K562 (cell line): ENCODE data around the gene HS2ST1. TPM values are rescaled to one million over a fixed set of nuclear protein-coding genes. Genes with fewer than 3 reads are reported as not detected.

Experiments used
- ATAC-seq: fragments of 200-7000 bp; cut with Tn5 transposase; 3 replicates; pipeline ENCODE4 v1.9.1; 2020; ENCODE audit warnings: moderate library complexity
- BruUV-seq: library from RNA; stranded (reverse); fragments of 400-500 nt; replicated peaks from 2 replicates; lab custom pipeline; 2021; lab: Mats Ljungman, UMichigan
- CTCF ChIA-PET: fragments of 300-600 bp; formaldehyde crosslinking; extraction: SDS; loops from one replicate; lab custom pipeline; 2021; ENCODE audit warnings: low intra/inter-chr PET ratio; lab: Yijun Ruan, JAX
- POLR2A ChIA-PET: fragments of 300-600, 350-650 bp; sonication (Branson Sonifier 250); formaldehyde crosslinking; extraction: SDS; loops from one replicate; lab custom pipeline; 2021; ENCODE audit warnings: antibody characterized with exemption, inconsistent platforms; lab: Yijun Ruan, JAX
- DNase-seq, 4 experiments: peaks; one replicate each; pipeline versions ENCODE4 v3.0.0 to v3.0.0-alpha.2; 2011 to 2018; ENCODE audit warnings: low spot score in 3 of 4, mixed read lengths in 3 of 4; ENCODE audit errors: extremely low read depth in 1 of 4
- FAIRE-seq: peaks from 2 replicates; lab custom pipeline; 2011; peaks lifted over from hg19 to GRCh38; lab: Jason Lieb, UNC
- H2AFZ ChIP-seq: 2 replicates; pipeline ENCODE4 v1.6.0; 2011; ENCODE audit warnings: low read depth, low read length, control low read depth, inconsistent platforms
- H3K27ac ChIP-seq: fragments of 200-600 bp; 3 replicates; pipeline ENCODE4 v1.8.0; 2011; ENCODE audit warnings: low read depth, mild to moderate bottlenecking, control low read depth, inconsistent platforms, low read length, moderate library complexity, mixed read lengths; ENCODE audit errors: extremely low read depth
- H3K27me3 ChIP-seq, 2 experiments: fragments of 300-600 bp in 1 of 2; 2 replicates in 1 of 2; 3 replicates in 1 of 2; pipeline versions ENCODE4 v1.6.0 to v1.8.0; 2011; ENCODE audit warnings: inconsistent platforms in 2 of 2, low read length in 2 of 2, mild to moderate bottlenecking in 1 of 2, mixed read lengths in 1 of 2, moderate library complexity in 1 of 2; ENCODE audit not compliant: control insufficient read depth in 2 of 2, insufficient read depth in 2 of 2
- H3K36me3 ChIP-seq: fragments of 300-600 bp; 3 replicates; pipeline ENCODE4 v1.8.0; 2011; ENCODE audit warnings: mild to moderate bottlenecking, low read length, inconsistent platforms; ENCODE audit not compliant: control insufficient read depth, insufficient read depth
- H3K4me1 ChIP-seq, 2 experiments: fragments of 200-600 bp in 1 of 2; replicated peaks in 1 of 2; 2 replicates in 1 of 2; 3 replicates in 1 of 2; pipeline versions ENCODE4 v1.5.1 to v1.8.0; 2011; ENCODE audit warnings: inconsistent platforms in 2 of 2, low read length in 2 of 2, mild to moderate bottlenecking in 1 of 2, mixed read lengths in 1 of 2, moderate library complexity in 1 of 2; ENCODE audit not compliant: control insufficient read depth in 2 of 2, insufficient read depth in 2 of 2
- H3K4me2 ChIP-seq: 2 replicates; pipeline ENCODE4 v1.6.1; 2011; ENCODE audit warnings: low read length, control low read depth, inconsistent platforms, mixed read lengths; ENCODE audit not compliant: insufficient read depth
- H3K4me3 ChIP-seq: fragments of 200-600 bp; sonication (generic), shearing (Covaris generic); 2 replicates; pipeline ENCODE4 v1.5.1; 2016; ENCODE audit warnings: control low read depth, inconsistent platforms
- H3K79me2 ChIP-seq: fragments of 200-600 bp; 3 replicates; pipeline ENCODE4 v1.8.0; 2011; ENCODE audit warnings: low read length, inconsistent platforms; ENCODE audit not compliant: control insufficient read depth, insufficient read depth
- H3K9ac ChIP-seq, 2 experiments: 2 replicates each; pipeline versions ENCODE4 v1.6.0 to v1.6.1; 2011; ENCODE audit warnings: low read depth in 2 of 2, low read length in 2 of 2, control low read depth in 1 of 2, inconsistent platforms in 1 of 2, mild to moderate bottlenecking in 1 of 2, mixed read lengths in 1 of 2; ENCODE audit not compliant: insufficient read depth in 1 of 2
- H3K9me1 ChIP-seq: one replicate; pipeline ENCODE4 v1.6.0; 2011; ENCODE audit warnings: inconsistent platforms, mild to moderate bottlenecking, low read length, moderate library complexity; ENCODE audit not compliant: control insufficient read depth, insufficient read depth
- H3K9me3 ChIP-seq: replicated peaks from 2 replicates; pipeline ENCODE4 v1.5.1; 2011; ENCODE audit warnings: low read depth, low read length, inconsistent platforms; ENCODE audit not compliant: control insufficient read depth, insufficient read depth
- H4K20me1 ChIP-seq: replicated peaks from 2 replicates; pipeline ENCODE4 v1.6.1; 2011; ENCODE audit warnings: low read length, inconsistent platforms, mixed read lengths; ENCODE audit not compliant: control insufficient read depth, insufficient read depth
- BACH1 ChIP-seq: fragments of 200-800 bp; sonication (Bioruptor generic); IDR thresholded peaks from 2 replicates; pipeline ENCODE4 v1.6.1; 2016; ENCODE audit warnings: missing genetic modification characterization, missing compliant biosample characterization
- CSDE1 ChIP-seq, 2 experiments: fragments of 450-650 bp; IDR thresholded peaks; 2 replicates each; pipeline ENCODE4 v1.6.1; 2016; ENCODE audit warnings: mild to moderate bottlenecking in 1 of 2
- DACH1 ChIP-seq: fragments of 450-650 bp; IDR thresholded peaks from 2 replicates; pipeline ENCODE4 v1.6.1; 2018; ENCODE audit not compliant: partially characterized antibody
- DIDO1 ChIP-seq: fragments of 450-650 bp; IDR thresholded peaks from 2 replicates; pipeline ENCODE4 v1.6.1; 2016; ENCODE audit warnings: low read depth, missing biosample characterization, missing genetic modification characterization
- E2F5 ChIP-seq: sonication (generic); formaldehyde crosslinking; IDR thresholded peaks from 2 replicates; pipeline ENCODE4 v1.8.0; 2022; ENCODE audit warnings: mild to moderate bottlenecking, missing genetic modification reagents
- ETS1 ChIP-seq: conservative IDR thresholded peaks from 2 replicates; pipeline ENCODE4 v1.6.1; 2011; ENCODE audit warnings: low read depth, mild to moderate bottlenecking, low read length; ENCODE audit not compliant: control insufficient read depth
- FOXP4 ChIP-seq: sonication (generic); formaldehyde crosslinking; IDR thresholded peaks from 2 replicates; pipeline ENCODE4 v1.8.0; 2022; ENCODE audit warnings: mild to moderate bottlenecking, missing genetic modification reagents, borderline replicate concordance
- L3MBTL2 ChIP-seq: fragments of 450-650 bp; IDR thresholded peaks from 2 replicates; pipeline ENCODE4 v1.6.1; 2016; ENCODE audit warnings: mild to moderate bottlenecking, moderate library complexity
- MCM7 ChIP-seq, 2 experiments: fragments of 450-650 bp; IDR thresholded peaks; 2 replicates each; pipeline ENCODE4 v1.6.1; 2016 to 2018
- WHSC1 ChIP-seq: IDR thresholded peaks from one replicate; pipeline ENCODE4 v1.6.1; 2012; ENCODE audit warnings: low read length, control low read depth, inconsistent platforms
- ZKSCAN3 ChIP-seq: fragments of 250-450 bp; sonication (Bioruptor Pico); IDR thresholded peaks from 2 replicates; pipeline ENCODE4 v1.4.0; 2020
- ZNF444 ChIP-seq: fragments of 250-450 bp; sonication (Bioruptor Pico); IDR thresholded peaks from 2 replicates; pipeline ENCODE4 v1.4.0; 2020; ENCODE audit warnings: mild to moderate bottlenecking, moderate library complexity
- WGBS: fragments of 100-300 bp; shearing (Covaris generic); methylation state at CpG from one replicate; pipeline ENCODE4 v1.1.6; 2016; ENCODE audit warnings: low coverage, mixed read lengths; ENCODE audit not compliant: insufficient coverage; ENCODE audit errors: missing lambda C conversion rate; 5-methylcytosine and 5-hydroxymethylcytosine counted together
- in situ Hi-C: fragments of 300-500 bp; cut with MboI; formaldehyde crosslinking; loops from 4 replicates; pipeline ENCODE4 v1.15.0; 2018; ENCODE audit warnings: inconsistent platforms, mixed read lengths
- intact Hi-C: fragments of 100-400 bp; cut with micrococcal nuclease; formaldehyde crosslinking; loops from 2 replicates; pipeline ENCODE4 v1.14.2; 2022
- polyA plus RNA-seq, 8 experiments: library from polyadenylated mRNA; depleted of rRNA in 4 of 8; stranded (reverse) in 5 of 8; unstranded in 3 of 8; fragments of >200 nt; fragmentation: Nextera tagmentation in 2 of 8; fragmentation: Illumina TruSeq in 1 of 8; extraction: Ambion mirVana in 2 of 8; extraction: Trizol in 1 of 8; gene quantifications; 2 replicates each; pipeline versions ENCODE4 v1.2.1 to v1.2.3, GENCODE V29; 2011 to 2014; ENCODE audit warnings: inconsistent platforms in 1 of 8, missing spikeins in 1 of 8
- total RNA-seq, 7 experiments: library from RNA; depleted of rRNA in 6 of 7; stranded (reverse); fragments of >200 nt in 6 of 7; fragmentation: Illumina TruSeq in 2 of 7; extraction: Trizol in 2 of 7; gene quantifications; 2 replicates each; pipeline versions ENCODE4 v1.2.1 to v1.2.3, GENCODE V29; 2011 to 2021; ENCODE audit warnings: low replicate concordance in 1 of 7

Gene HS2ST1
- total and polyA plus RNA-seq, 9 of the 15 experiments (the other 6 are each of a cell fraction or from before 2014, with no cell fraction given): 7.7 to 43.3 (median 25.8) TPM

- in situ Hi-C loops (no loop called here), intact Hi-C loops (no loop called here)
- DNase-seq (no peak), ATAC-seq (no peak), FAIRE-seq (no peak)
- no peak for TF ChIP-seq MCM7 (IDR thresholded peaks at IDR 0.05)
- no peak for TF ChIP-seq CSDE1 (IDR thresholded peaks at IDR 0.05)
- no peak for TF ChIP-seq DIDO1 (tag)
- no peak for TF ChIP-seq DACH1
- no peak for TF ChIP-seq FOXP4
- no peak for TF ChIP-seq ZNF444 (CRISPR knock-in tag)
- TF ChIP-seq ZKSCAN3 (CRISPR knock-in tag): no peak
- TF ChIP-seq WHSC1: no peak
- no peak for TF ChIP-seq BACH1
- TF ChIP-seq E2F5 (CRISPR knock-in tag): no peak
- no peak for TF ChIP-seq L3MBTL2
- no peak for TF ChIP-seq ETS1
- H2AFZ ChIP-seq: no peak overlapping the region
- no peak overlapping the region for H3K4me2 ChIP-seq
- H3K9me3 ChIP-seq: no peaks in the 10 kb centered on the region
- ChIA-PET POLR2A (interaction anchor here (0.7 to 2.6 kb wide), 3 partner anchors 11 to 120 kb away, joined by 3 to 13 read pairs (median 3); partner anchors contain the start of genes HS2ST1 and SELENOF), CTCF (no interaction called here)
- H3K27ac ChIP-seq: no peak overlapping the region
- no peaks in the 10 kb centered on the region for H3K36me3 ChIP-seq
- H3K27me3 ChIP-seq: no peaks in the 10 kb centered on the region
- no peaks in the 10 kb centered on the region for H4K20me1 ChIP-seq
- H3K9me1 ChIP-seq: no peaks in the 10 kb centered on the region
- H3K9ac ChIP-seq: no peak overlapping the region
- BruUV-seq: no TSS peak
- H3K4me3 ChIP-seq: no peak overlapping the region
- H3K79me2 ChIP-seq: peaks cover 48% of the 10 kb centered on the region
- H3K4me1 ChIP-seq: no peaks in the 10 kb centered on the region; a peak in 1 of 5 replicates
- WGBS: 56% methylated on average over 2 of the region's 2 CpGs
Measured at GRCh38 chr1:87034351-87034750, 119.9 kb downstream of the HS2ST1 start.
